GM12878 (cell line): ENCODE results near the gene PRTFDC1. TPM values are rescaled to one million over a fixed set of nuclear protein-coding genes. Genes with fewer than 3 reads are reported as not detected.

Experiments used
- ATAC-seq: fragments of 200-7000 bp; cut with Tn5 transposase; 3 replicates; pipeline ENCODE4 v1.9.1; 2020; ENCODE audit warnings: mild to moderate bottlenecking, moderate library complexity
- BruUV-seq: library from RNA; stranded (reverse); fragments of 400-500 nt; replicated peaks from 2 replicates; lab custom pipeline; 2021; lab: Mats Ljungman, UMichigan
- CTCF ChIA-PET: fragments of 300-600 bp; sonication (Branson Sonifier 250); formaldehyde crosslinking; extraction: SDS; loops from one replicate; lab custom pipeline; 2021; ENCODE audit warnings: inconsistent platforms; lab: Yijun Ruan, JAX
- POLR2A ChIA-PET: fragments of 350-600 bp; formaldehyde crosslinking; extraction: SDS; loops from one replicate; lab custom pipeline; 2021; ENCODE audit warnings: inconsistent platforms; lab: Charles Lee
- RAD21 ChIA-PET: fragments of 300-600 bp; sonication (Branson Sonifier 250); formaldehyde crosslinking; loops from one replicate; lab custom pipeline; 2023; ENCODE audit warnings: antibody characterized with exemption; ENCODE audit not compliant: unreplicated experiment; lab: Charles Lee
- SMC1A ChIA-PET: fragments of 300-600 bp; sonication (Branson Sonifier 250); formaldehyde crosslinking; loops from one replicate; lab custom pipeline; 2023; ENCODE audit not compliant: unreplicated experiment, uncharacterized antibody; lab: Charles Lee
- DNase-seq: peaks from one replicate; pipeline ENCODE4 v3.0.0-alpha.2; 2011; ENCODE audit warnings: low read depth, low spot score
- FAIRE-seq: peaks from 3 replicates; lab custom pipeline; 2011; peaks lifted over from hg19 to GRCh38; lab: Jason Lieb, UNC
- H2AFZ ChIP-seq: 2 replicates; pipeline ENCODE4 v1.6.0; 2011; ENCODE audit warnings: low read depth, low read length, control low read depth; ENCODE audit not compliant: control insufficient read depth
- H3K27ac ChIP-seq: 2 replicates; pipeline ENCODE4 v1.5.1; 2011; ENCODE audit warnings: control low read depth; ENCODE audit not compliant: control insufficient read depth, insufficient read depth
- H3K27me3 ChIP-seq, 2 experiments: replicated peaks in 1 of 2; 2 replicates each; pipeline versions ENCODE4 v1.6.0 to v1.6.1; 2011; ENCODE audit warnings: low read length in 1 of 2; ENCODE audit not compliant: control insufficient read depth in 2 of 2, insufficient read depth in 2 of 2
- H3K36me3 ChIP-seq, 2 experiments: 2 replicates each; pipeline ENCODE4 v1.5.1; 2011; ENCODE audit warnings: low read length in 1 of 2; ENCODE audit not compliant: control insufficient read depth in 2 of 2, insufficient read depth in 2 of 2
- H3K4me1 ChIP-seq: 2 replicates; pipeline ENCODE4 v1.6.1; 2011; ENCODE audit warnings: mild to moderate bottlenecking, low read length, moderate library complexity, mixed read lengths; ENCODE audit not compliant: control insufficient read depth, insufficient read depth
- H3K4me2 ChIP-seq: 2 replicates; pipeline ENCODE4 v1.6.0; 2011; ENCODE audit warnings: control low read depth; ENCODE audit not compliant: control insufficient read depth, insufficient read depth
- H3K4me3 ChIP-seq: fragments of 200-600 bp; sonication (generic); 2 replicates; pipeline ENCODE4 v1.5.1; 2016
- H3K79me2 ChIP-seq: 2 replicates; pipeline ENCODE4 v1.6.0; 2011; ENCODE audit warnings: low read length; ENCODE audit not compliant: control insufficient read depth, insufficient read depth
- H3K9ac ChIP-seq: 2 replicates; pipeline ENCODE4 v1.8.0; 2011; ENCODE audit warnings: low read length, control low read depth, mixed read lengths; ENCODE audit not compliant: control insufficient read depth, insufficient read depth
- H3K9me3 ChIP-seq: replicated peaks from 3 replicates; pipeline ENCODE4 v1.5.1; 2011; ENCODE audit warnings: mild to moderate bottlenecking, low read length; ENCODE audit not compliant: control insufficient read depth, insufficient read depth
- H4K20me1 ChIP-seq: 2 replicates; pipeline ENCODE4 v1.6.0; 2011; ENCODE audit not compliant: control insufficient read depth, insufficient read depth
- E2F4 ChIP-seq: IDR thresholded peaks from 2 replicates; pipeline ENCODE4 v1.6.1; 2012; ENCODE audit warnings: low read depth, low read length, improper control_type of control experiment
- EED ChIP-seq: sonication (generic); IDR thresholded peaks from 2 replicates; pipeline ENCODE4 v1.6.1; 2016; ENCODE audit warnings: antibody characterized with exemption, low read depth
- EP300 ChIP-seq, 2 experiments: fragments of 150-350 bp in 1 of 2; IDR thresholded peaks; 2 replicates each; pipeline ENCODE4 v1.6.1; 2011 to 2012; ENCODE audit warnings: low read depth in 2 of 2, low read length in 2 of 2, borderline replicate concordance in 1 of 2, improper control_type of control experiment in 1 of 2, inconsistent platforms in 1 of 2; ENCODE audit not compliant: control insufficient read depth in 1 of 2
- NFYB ChIP-seq: IDR thresholded peaks from 2 replicates; pipeline ENCODE4 v1.6.1; 2011; ENCODE audit warnings: low read depth, mild to moderate bottlenecking, low read length, improper control_type of control experiment, moderate library complexity; ENCODE audit not compliant: insufficient read depth
- NKRF ChIP-seq: fragments of 450-650 bp; conservative IDR thresholded peaks from 2 replicates; pipeline ENCODE4 v1.6.1; 2017; ENCODE audit warnings: mild to moderate bottlenecking, moderate library complexity
- TAF1 ChIP-seq: IDR thresholded peaks from 2 replicates; pipeline ENCODE4 v1.6.1; 2011; ENCODE audit warnings: mild to moderate bottlenecking, low read depth, low read length, borderline replicate concordance
- ZNF24 ChIP-seq: fragments of 450-650 bp; IDR thresholded peaks from 2 replicates; pipeline ENCODE4 v1.6.1; 2017; ENCODE audit warnings: antibody characterized with exemption, mild to moderate bottlenecking
- WGBS: methylation state at CpG from one replicate; pipeline ENCODE4 v1.1.6; 2016; ENCODE audit warnings: low lambda C conversion rate; ENCODE audit not compliant: insufficient replicate concordance, insufficient coverage; ENCODE audit errors: missing lambda C conversion rate; 5-methylcytosine and 5-hydroxymethylcytosine counted together
- in situ Hi-C: fragments of 300-500 bp; cut with MboI; formaldehyde crosslinking; loops from 9 replicates; pipeline ENCODE4 v1.14.3; 2018; ENCODE audit warnings: mixed read lengths
- intact Hi-C: fragments of 100-400 bp; cut with micrococcal nuclease; formaldehyde crosslinking; loops from one replicate; pipeline ENCODE4 v1.14.2; 2022; ENCODE audit not compliant: unreplicated experiment
- polyA plus RNA-seq, 11 experiments: library from polyadenylated mRNA; depleted of rRNA in 4 of 11; unstranded in 6 of 11; stranded (reverse) in 5 of 11; fragments of >200 nt; fragmentation: Nextera tagmentation in 4 of 11; fragmentation: Illumina TruSeq in 1 of 11; extraction: Ambion mirVana in 4 of 11; extraction: Trizol in 1 of 11; gene quantifications; 1 replicate in 1 of 11; 2 replicates in 10 of 11; pipeline versions ENCODE4 v1.2.1 to v1.2.3, GENCODE V29; 2011 to 2016; ENCODE audit warnings: inconsistent platforms in 2 of 11, missing spikeins in 2 of 11, low read depth in 1 of 11
- total RNA-seq, 4 experiments: library from RNA; depleted of rRNA in 3 of 4; stranded (reverse); fragments of >200 nt in 3 of 4; fragmentation: Illumina TruSeq in 1 of 4; extraction: Trizol in 1 of 4; gene quantifications; 2 replicates each; pipeline versions ENCODE4 v1.2.1 to v1.2.3, GENCODE V29; 2013 to 2021
- TF ChIP-seq, protein P1 (sequence below): fragments of 150-350 bp; IDR thresholded peaks from 2 replicates; pipeline ENCODE4 v1.6.1; 2014; ENCODE audit warnings: mild to moderate bottlenecking, low read depth, low read length
- TF ChIP-seq, protein P2 (sequence below): fragments of 450-650 bp; IDR thresholded peaks from 2 replicates; pipeline ENCODE4 v1.6.1; 2017; ENCODE audit warnings: mild to moderate bottlenecking, moderate library complexity
- TF ChIP-seq, protein P3 (sequence below): fragments of 450-650 bp; IDR thresholded peaks from 2 replicates; pipeline ENCODE4 v1.6.1; 2017; ENCODE audit warnings: mild to moderate bottlenecking, moderate library complexity

The PRTFDC1 gene
- total and polyA plus RNA-seq, 10 of the 15 experiments (the other 5 are each of a cell fraction or from before 2014, with no cell fraction given): 5.5 to 17.3 (median 11.3) TPM

GRCh38 chr10:24973163-24973562 is 20.8 kb upstream of the PRTFDC1 start:
- no peak overlapping the region for H3K27ac ChIP-seq
- H2AFZ ChIP-seq: no peak overlapping the region
- CTCF ChIA-PET: interaction anchor here (1.2 kb wide), 1 partner anchor 14 kb away, joined by 3 read pairs; no protein-coding TSS in a partner anchor
- FAIRE-seq: no peak
- H3K4me1 ChIP-seq: no peaks in the 10 kb centered on the region
- ATAC-seq: no peak; the same call in 2 of the 3 replicates
- H3K4me3 ChIP-seq: no peak overlapping the region
- RAD21 ChIA-PET: no interaction called here
- 71% methylated on average over 5 of the region's 5 CpGs for WGBS
- BruUV-seq: no TSS peak
- no peak overlapping the region for H3K9ac ChIP-seq
- intact Hi-C loops: no loop called here
- POLR2A ChIA-PET: no interaction called here
- SMC1A ChIA-PET: interaction anchor here (1.6 kb wide), 1 partner anchor 21 kb away, joined by 5 read pairs; no protein-coding TSS in a partner anchor
- no peak overlapping the region for H3K4me2 ChIP-seq
- in situ Hi-C loops: no loop called here
- no peaks in the 10 kb centered on the region for H3K27me3 ChIP-seq
- no peak for DNase-seq
- H4K20me1 ChIP-seq: no peaks in the 10 kb centered on the region
- H3K9me3 ChIP-seq: no peaks in the 10 kb centered on the region; the same call in 2 of the 3 replicates
- H3K79me2 ChIP-seq: no peaks in the 10 kb centered on the region
- no peaks in the 10 kb centered on the region for H3K36me3 ChIP-seq
- TF ChIP-seq ZNF24 (no peak), NFYB (no peak), TAF1 (no peak), EED (no peak), NKRF (no peak), EP300 (IDR thresholded peaks at IDR 0.05; ENCODE audit: borderline replicate concordance in 1 of 2, control insufficient read depth in 1 of 2, low read depth in 2 of 2, low read length in 2 of 2) (no peak), E2F4 (no peak)
- TF ChIP-seq, protein P1, sequence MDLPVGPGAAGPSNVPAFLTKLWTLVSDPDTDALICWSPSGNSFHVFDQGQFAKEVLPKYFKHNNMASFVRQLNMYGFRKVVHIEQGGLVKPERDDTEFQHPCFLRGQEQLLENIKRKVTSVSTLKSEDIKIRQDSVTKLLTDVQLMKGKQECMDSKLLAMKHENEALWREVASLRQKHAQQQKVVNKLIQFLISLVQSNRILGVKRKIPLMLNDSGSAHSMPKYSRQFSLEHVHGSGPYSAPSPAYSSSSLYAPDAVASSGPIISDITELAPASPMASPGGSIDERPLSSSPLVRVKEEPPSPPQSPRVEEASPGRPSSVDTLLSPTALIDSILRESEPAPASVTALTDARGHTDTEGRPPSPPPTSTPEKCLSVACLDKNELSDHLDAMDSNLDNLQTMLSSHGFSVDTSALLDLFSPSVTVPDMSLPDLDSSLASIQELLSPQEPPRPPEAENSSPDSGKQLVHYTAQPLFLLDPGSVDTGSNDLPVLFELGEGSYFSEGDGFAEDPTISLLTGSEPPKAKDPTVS: no peak
- TF ChIP-seq, protein P2, sequence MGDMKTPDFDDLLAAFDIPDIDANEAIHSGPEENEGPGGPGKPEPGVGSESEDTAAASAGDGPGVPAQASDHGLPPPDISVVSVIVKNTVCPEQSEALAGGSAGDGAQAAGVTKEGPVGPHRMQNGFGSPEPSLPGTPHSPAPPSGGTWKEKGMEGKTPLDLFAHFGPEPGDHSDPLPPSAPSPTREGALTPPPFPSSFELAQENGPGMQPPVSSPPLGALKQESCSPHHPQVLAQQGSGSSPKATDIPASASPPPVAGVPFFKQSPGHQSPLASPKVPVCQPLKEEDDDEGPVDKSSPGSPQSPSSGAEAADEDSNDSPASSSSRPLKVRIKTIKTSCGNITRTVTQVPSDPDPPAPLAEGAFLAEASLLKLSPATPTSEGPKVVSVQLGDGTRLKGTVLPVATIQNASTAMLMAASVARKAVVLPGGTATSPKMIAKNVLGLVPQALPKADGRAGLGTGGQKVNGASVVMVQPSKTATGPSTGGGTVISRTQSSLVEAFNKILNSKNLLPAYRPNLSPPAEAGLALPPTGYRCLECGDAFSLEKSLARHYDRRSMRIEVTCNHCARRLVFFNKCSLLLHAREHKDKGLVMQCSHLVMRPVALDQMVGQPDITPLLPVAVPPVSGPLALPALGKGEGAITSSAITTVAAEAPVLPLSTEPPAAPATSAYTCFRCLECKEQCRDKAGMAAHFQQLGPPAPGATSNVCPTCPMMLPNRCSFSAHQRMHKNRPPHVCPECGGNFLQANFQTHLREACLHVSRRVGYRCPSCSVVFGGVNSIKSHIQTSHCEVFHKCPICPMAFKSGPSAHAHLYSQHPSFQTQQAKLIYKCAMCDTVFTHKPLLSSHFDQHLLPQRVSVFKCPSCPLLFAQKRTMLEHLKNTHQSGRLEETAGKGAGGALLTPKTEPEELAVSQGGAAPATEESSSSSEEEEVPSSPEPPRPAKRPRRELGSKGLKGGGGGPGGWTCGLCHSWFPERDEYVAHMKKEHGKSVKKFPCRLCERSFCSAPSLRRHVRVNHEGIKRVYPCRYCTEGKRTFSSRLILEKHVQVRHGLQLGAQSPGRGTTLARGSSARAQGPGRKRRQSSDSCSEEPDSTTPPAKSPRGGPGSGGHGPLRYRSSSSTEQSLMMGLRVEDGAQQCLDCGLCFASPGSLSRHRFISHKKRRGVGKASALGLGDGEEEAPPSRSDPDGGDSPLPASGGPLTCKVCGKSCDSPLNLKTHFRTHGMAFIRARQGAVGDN: no peak
- TF ChIP-seq, protein P3, sequence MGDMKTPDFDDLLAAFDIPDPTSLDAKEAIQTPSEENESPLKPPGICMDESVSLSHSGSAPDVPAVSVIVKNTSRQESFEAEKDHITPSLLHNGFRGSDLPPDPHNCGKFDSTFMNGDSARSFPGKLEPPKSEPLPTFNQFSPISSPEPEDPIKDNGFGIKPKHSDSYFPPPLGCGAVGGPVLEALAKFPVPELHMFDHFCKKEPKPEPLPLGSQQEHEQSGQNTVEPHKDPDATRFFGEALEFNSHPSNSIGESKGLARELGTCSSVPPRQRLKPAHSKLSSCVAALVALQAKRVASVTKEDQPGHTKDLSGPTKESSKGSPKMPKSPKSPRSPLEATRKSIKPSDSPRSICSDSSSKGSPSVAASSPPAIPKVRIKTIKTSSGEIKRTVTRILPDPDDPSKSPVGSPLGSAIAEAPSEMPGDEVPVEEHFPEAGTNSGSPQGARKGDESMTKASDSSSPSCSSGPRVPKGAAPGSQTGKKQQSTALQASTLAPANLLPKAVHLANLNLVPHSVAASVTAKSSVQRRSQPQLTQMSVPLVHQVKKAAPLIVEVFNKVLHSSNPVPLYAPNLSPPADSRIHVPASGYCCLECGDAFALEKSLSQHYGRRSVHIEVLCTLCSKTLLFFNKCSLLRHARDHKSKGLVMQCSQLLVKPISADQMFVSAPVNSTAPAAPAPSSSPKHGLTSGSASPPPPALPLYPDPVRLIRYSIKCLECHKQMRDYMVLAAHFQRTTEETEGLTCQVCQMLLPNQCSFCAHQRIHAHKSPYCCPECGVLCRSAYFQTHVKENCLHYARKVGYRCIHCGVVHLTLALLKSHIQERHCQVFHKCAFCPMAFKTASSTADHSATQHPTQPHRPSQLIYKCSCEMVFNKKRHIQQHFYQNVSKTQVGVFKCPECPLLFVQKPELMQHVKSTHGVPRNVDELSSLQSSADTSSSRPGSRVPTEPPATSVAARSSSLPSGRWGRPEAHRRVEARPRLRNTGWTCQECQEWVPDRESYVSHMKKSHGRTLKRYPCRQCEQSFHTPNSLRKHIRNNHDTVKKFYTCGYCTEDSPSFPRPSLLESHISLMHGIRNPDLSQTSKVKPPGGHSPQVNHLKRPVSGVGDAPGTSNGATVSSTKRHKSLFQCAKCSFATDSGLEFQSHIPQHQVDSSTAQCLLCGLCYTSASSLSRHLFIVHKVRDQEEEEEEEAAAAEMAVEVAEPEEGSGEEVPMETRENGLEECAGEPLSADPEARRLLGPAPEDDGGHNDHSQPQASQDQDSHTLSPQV: no peak
